Measurements from ENCODE around the gene POLD2.

Gene POLD2

GRCh38 chr7:44152971-44153947 lies 29.9 kb upstream of the POLD2 start:
- no peak for ATAC-seq

- ATAC-seq = no peak
Observed at GRCh38 chr7:44151956-44152355, 28.6 kb upstream of the POLD2 start.

- ATAC-seq = no peak
Observed at GRCh38 chr7:44150966-44151941, 27.9 kb upstream of the POLD2 start.

GRCh38 chr7:44150466-44150832 lies 27.1 kb upstream of the POLD2 start:
- ATAC-seq = no peak

- no peak for ATAC-seq
Observed at GRCh38 chr7:44149571-44150465, 26.5 kb upstream of the POLD2 start.

- ATAC-seq = no peak
Observed at GRCh38 chr7:44148961-44149536, 25.7 kb upstream of the POLD2 start.

GRCh38 chr7:44148166-44148565 lies 24.8 kb upstream of the POLD2 start:
- no peak for ATAC-seq

GRCh38 chr7:44147026-44147991 lies 24.0 kb upstream of the POLD2 start:
- ATAC-seq = no peak

- peak; percentile 47 to 57 for ATAC-seq
Observed at GRCh38 chr7:44145969-44146911, 22.9 kb upstream of the POLD2 start.

- ATAC-seq = peak; percentile 66 to 69
Observed at GRCh38 chr7:44145479-44145968, 22.2 kb upstream of the POLD2 start.

GRCh38 chr7:44144968-44145478 lies 21.7 kb upstream of the POLD2 start:
- no peak for ATAC-seq

GRCh38 chr7:44144426-44144967 lies 21.1 kb upstream of the POLD2 start:
- no peak for ATAC-seq

GRCh38 chr7:44143646-44144250 lies 20.4 kb upstream of the POLD2 start:
- no peak for ATAC-seq

- no peak for ATAC-seq
Observed at GRCh38 chr7:44142028-44142427, 18.7 kb upstream of the POLD2 start.

GRCh38 chr7:44141221-44141850 lies 18.0 kb upstream of the POLD2 start, which contains the start of gene MYL7:
Gene MYL7, minus strand, starts transcription at chr7:44141332. Its CDS starts 27 bp downstream, at chr7:44141305.
- ATAC-seq = no peak

GRCh38 chr7:44140341-44140740 lies 17.0 kb upstream of the POLD2 start:
- no peak for ATAC-seq

GRCh38 chr7:44139311-44140010 lies 16.1 kb upstream of the POLD2 start:
- no peak for ATAC-seq

All from activated CD4-positive, CD25-positive, alpha-beta regulatory T cell treated with anti-CD3 and anti-CD28 coated beads, Interleukin-2, amount 50 U/mL, for 24 hours (primary cell).